OCI-LY1 (cell line): Measurements from ENCODE around the gene PPP2R2B.

Source experiments
- CTCF ChIP-seq: fragments of 200-600 bp; sonication (generic), shearing (Covaris generic); IDR thresholded peaks from 2 replicates; pipeline ENCODE4 v1.5.1; 2017; ENCODE audit warnings: mild to moderate bottlenecking, antibody characterized with exemption, low read length, moderate library complexity, mixed read lengths
- EZH2 ChIP-seq: fragments of 200-600 bp; sonication (generic), shearing (Covaris generic); IDR thresholded peaks from 2 replicates; pipeline ENCODE4 v1.8.0; 2017; ENCODE audit warnings: borderline replicate concordance, mixed run types, mild to moderate bottlenecking, antibody characterized with exemption, low read length, moderate library complexity, mixed read lengths

- no peak for TF ChIP-seq CTCF
- no peak for TF ChIP-seq EZH2
Measured at GRCh38 chr5:146802945-146803522, 75.5 kb downstream of the PPP2R2B start.
